ENCODE results near the gene BTRC. TPM values are rescaled to one million over a fixed set of nuclear protein-coding genes. Genes with fewer than 3 reads are reported as not detected.
A peak's percentile ranks its signal among the peaks of the same experiment; 100 is the strongest.
"Not testable (repeated sequence)": the region's sequence is repeated elsewhere in the genome, so short reads cannot be mapped to it uniquely, and the experiment has no call there.

The BTRC gene
- total and polyA plus RNA-seq, 5 experiments from 2014 or later = 7.9 to 23.8 (median 11.0) TPM

DNA sequence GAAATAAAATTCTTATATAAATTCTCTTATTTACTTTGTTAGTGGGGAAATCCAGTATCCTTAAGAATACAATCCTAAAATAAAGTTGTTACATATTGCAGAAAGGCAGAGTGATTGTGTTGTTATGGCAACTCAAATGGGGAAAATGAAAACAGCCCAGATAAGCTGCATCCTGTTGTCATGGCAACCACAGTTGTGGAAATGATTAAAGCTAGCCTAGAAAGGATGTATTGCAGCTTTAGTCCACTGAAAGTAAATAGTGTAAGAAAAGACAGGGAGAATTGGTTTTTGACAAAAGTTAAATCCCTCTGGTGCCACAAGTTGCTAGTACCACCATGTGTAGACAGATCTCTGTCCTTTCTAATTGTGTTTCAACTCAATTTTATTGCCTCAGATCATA is 43.2 kb downstream of the BTRC start:
- H3K27me3 Mint-ChIP-seq = no peaks in the 10 kb centered on the region
- H3K9me3 Mint-ChIP-seq = no peaks in the 10 kb centered on the region
- peak in 9 of 10 donors; percentile 1 to 73 (median 42) for DNase-seq
- H3K4me3 Mint-ChIP-seq = no peak overlapping the region
- POLR2A ChIA-PET = no interaction called here
- ATAC-seq = peak; percentile 83 to 91
- peak overlapping the region in 7 of 10 donors; percentile 27 to 77 (median 42) for H3K27ac Mint-ChIP-seq
- H3K36me3 Mint-ChIP-seq = peaks cover 0 to 8% (median 5%) of the 10 kb centered on the region in 3 donors
- peaks cover 14 to 42% (median 22%) of the 10 kb centered on the region in 4 donors for H3K4me1 Mint-ChIP-seq

DNA sequence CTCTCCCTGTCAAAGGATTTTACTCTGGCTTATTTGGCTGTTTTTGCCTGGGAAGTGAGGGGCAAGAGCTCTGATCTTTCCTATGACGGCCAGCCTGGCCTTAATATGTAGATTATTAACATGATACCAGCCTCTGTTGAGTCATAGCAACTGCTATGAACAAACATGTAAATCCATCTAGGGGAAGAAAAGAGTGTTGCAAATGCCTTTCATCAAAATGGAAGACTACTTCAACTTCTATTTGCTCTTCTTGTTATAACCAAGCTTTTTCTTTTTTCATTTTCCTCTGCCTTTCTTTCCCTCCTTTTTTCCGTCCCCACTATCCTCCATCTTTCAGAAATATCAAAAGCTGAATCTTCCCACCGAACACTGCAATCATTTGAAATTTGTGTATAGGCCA is 46.6 kb downstream of the BTRC start:
- H3K4me3 Mint-ChIP-seq = no peak overlapping the region
- DNase-seq = no peak
- H3K27me3 Mint-ChIP-seq = no peaks in the 10 kb centered on the region
- peaks cover 14 to 35% (median 24%) of the 10 kb centered on the region in 4 donors for H3K4me1 Mint-ChIP-seq
- H3K9me3 Mint-ChIP-seq = no peaks in the 10 kb centered on the region
- peak overlapping the region in 3 of 10 donors; percentile 10 to 55 (median 31) for H3K27ac Mint-ChIP-seq
- ATAC-seq = no peak
- peaks cover 0 to 8% (median 2%) of the 10 kb centered on the region in 3 donors for H3K36me3 Mint-ChIP-seq
- POLR2A ChIA-PET = no interaction called here

DNA sequence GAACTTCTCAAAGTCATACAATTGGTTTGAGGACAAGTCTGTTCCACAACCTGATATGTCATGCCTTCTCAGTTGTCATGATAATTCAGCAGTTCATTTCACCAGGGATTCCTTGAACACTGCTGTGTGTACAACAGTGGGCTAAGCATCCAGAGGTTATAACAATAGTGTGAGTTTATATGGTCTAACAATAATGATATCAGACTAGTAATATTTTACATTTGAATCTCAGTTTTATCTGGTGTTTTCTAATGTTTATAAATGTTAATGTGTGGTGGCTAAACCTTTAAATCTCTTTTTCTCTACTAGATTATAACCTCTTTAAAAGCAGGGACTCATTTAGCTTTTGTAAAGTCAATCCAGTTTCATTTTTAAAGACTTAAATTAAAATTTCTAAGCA is 48.7 kb downstream of the BTRC start:
- H3K36me3 Mint-ChIP-seq = peaks cover 0 to 13% (median 2%) of the 10 kb centered on the region in 3 donors
- POLR2A ChIA-PET = no interaction called here
- no peak overlapping the region for H3K27ac Mint-ChIP-seq
- H3K4me3 Mint-ChIP-seq = no peak overlapping the region
- H3K4me1 Mint-ChIP-seq = peaks cover 9 to 23% (median 13%) of the 10 kb centered on the region in 4 donors
- no peaks in the 10 kb centered on the region for H3K27me3 Mint-ChIP-seq
- ATAC-seq (no peak), DNase-seq (no peak)
- H3K9me3 Mint-ChIP-seq = no peaks in the 10 kb centered on the region

DNA sequence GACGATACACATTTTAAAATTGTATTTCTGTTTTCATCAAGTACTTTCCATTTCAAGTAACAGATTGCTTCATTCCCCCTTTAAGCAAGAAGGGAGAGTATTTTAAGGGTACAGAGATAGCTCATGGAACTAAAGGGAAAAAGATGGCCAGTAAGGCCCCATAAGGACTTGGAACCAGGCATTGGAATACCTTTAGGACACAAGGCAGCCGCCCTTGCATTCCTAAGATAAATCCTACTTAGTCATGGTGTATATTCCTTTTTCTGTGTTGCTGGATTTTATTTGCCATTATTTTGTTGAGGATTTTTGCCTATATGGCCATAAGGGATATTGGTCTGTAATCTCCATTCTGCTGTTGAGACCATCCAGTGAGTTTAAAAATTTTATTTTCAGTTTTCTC is 49.2 kb downstream of the BTRC start:
- DNase-seq = no peak
- H3K27ac Mint-ChIP-seq = no peak overlapping the region
- POLR2A ChIA-PET = no interaction called here
- no peaks in the 10 kb centered on the region for H3K9me3 Mint-ChIP-seq
- H3K4me1 Mint-ChIP-seq = peaks cover 7 to 21% (median 13%) of the 10 kb centered on the region in 4 donors
- H3K27me3 Mint-ChIP-seq = no peaks in the 10 kb centered on the region
- peaks cover 0 to 10% (median 2%) of the 10 kb centered on the region in 3 donors for H3K36me3 Mint-ChIP-seq
- ATAC-seq = no peak
- no peak overlapping the region for H3K4me3 Mint-ChIP-seq

DNA sequence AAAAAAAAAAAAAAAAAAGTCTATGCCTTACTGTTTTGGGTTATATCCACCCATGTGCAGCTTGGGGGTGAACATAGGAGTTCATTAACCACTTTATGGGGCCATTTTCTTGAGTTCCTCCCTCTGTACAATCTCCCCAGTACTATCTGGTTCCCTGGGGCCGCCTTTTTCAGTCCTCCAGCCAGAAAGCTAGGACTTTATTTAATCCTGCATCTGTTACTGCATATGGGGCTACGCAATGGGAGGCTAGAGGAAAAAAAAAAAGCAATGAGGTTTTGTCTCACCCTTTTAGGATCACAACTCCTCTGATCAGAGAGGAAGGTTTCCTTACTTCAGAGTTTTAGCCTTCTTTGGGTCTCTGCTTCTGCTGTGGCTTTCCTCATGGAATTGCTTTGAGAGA is 51.0 kb downstream of the BTRC start:
- Mint-ChIP-seq H3K4me3 (no peak overlapping the region), H3K27ac (peak overlapping the region in 1 of 10 donors; percentile 67), H3K4me1 (peaks cover 7 to 19% (median 13%) of the 10 kb centered on the region in 4 donors), H3K36me3 (peaks cover 10 to 24% (median 14%) of the 10 kb centered on the region in 3 donors), H3K9me3 (peaks cover 0 to 5% (median 0%) of the 10 kb centered on the region in 9 donors), H3K27me3 (no peaks in the 10 kb centered on the region)
- POLR2A ChIA-PET = interaction anchor here (0.7 kb wide), 1 partner anchor 145 kb away, joined by 4 read pairs; no protein-coding TSS in a partner anchor
- DNase-seq (no peak), ATAC-seq (no peak)

DNA sequence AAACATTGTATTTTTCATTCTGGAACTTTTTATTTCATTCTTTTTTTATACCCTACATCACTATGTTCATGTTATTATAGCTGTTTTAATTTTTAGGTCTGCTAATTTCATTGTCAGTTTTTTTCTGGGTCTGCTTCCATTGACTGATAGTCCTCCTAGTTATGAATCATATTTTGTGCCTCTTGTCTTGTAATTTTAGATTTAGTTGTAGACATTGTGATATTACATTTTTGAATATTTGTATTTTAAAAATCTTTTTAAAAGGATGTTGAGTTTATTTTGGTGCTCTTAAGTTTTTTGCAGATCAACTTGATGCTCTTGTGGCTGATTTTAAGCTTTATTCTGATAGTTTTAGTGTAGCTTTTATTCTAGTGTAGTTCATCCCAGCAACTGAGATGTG is 57.6 kb downstream of the BTRC start:
- DNase-seq = no peak
- Mint-ChIP-seq H3K4me3 (peak overlapping the region in 1 of 10 donors; percentile 20), H3K27me3 (no peaks in the 10 kb centered on the region), H3K9me3 (peaks cover 0 to 20% (median 11%) of the 10 kb centered on the region in 9 donors), H3K36me3 (peaks cover 22 to 40% (median 29%) of the 10 kb centered on the region in 3 donors), H3K27ac (no peak overlapping the region), H3K4me1 (peaks cover 5 to 7% (median 6%) of the 10 kb centered on the region in 4 donors)
- POLR2A ChIA-PET = no interaction called here
- ATAC-seq = no peak

DNA sequence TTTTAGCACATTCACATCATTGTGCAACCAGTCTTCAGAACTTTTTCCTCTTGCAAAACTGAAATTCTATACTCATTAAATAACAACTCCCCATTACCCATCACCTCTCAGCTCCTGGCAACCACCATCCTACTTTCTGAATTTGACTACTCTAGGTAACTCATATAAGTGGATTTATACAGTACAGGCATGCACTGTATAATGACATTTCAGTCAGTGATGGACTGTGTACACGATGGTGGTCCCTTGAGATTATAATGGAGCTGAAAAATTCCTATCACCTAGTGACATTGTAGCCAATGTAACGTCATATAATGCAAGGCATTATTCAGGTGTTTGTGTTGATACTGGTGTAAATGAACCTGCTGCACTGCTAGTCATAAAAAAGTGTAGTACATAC is 60.1 kb downstream of the BTRC start:
- Mint-ChIP-seq H3K36me3 (peaks cover 21 to 26% (median 24%) of the 10 kb centered on the region in 3 donors), H3K4me1 (peaks cover 5 to 7% (median 6%) of the 10 kb centered on the region in 4 donors), H3K9me3 (peaks cover 0 to 20% (median 11%) of the 10 kb centered on the region in 9 donors), H3K27ac (no peak overlapping the region), H3K27me3 (no peaks in the 10 kb centered on the region), H3K4me3 (no peak overlapping the region)
- ATAC-seq (no peak), DNase-seq (no peak)
- POLR2A ChIA-PET = no interaction called here

DNA sequence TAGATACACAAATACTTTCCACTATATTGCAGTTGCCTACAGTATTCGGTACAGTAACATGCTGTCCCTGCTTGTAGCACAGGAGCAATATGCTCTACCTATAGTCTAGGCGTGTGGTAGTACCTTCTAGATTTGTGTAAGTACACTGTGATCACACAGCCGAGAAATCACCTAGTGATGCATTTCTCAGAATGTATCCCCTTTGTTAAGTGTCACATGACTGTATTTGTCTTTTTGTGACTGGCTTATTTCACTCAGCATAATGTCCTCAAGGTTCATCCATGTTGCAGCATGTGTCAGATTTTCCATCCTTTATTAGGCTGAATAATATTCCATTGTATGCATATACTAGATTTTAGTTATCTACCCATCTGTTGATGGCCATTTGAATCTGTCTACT is 61.9 kb downstream of the BTRC start:
- ATAC-seq (no peak), DNase-seq (no peak)
- H3K27ac Mint-ChIP-seq = no peak overlapping the region
- H3K9me3 Mint-ChIP-seq = peaks cover 0 to 17% (median 11%) of the 10 kb centered on the region in 9 donors
- peaks cover 9 to 12% (median 11%) of the 10 kb centered on the region in 3 donors for H3K36me3 Mint-ChIP-seq
- peaks cover 7 to 16% (median 12%) of the 10 kb centered on the region in 4 donors for H3K4me1 Mint-ChIP-seq
- no peak overlapping the region for H3K4me3 Mint-ChIP-seq
- POLR2A ChIA-PET = no interaction called here
- no peaks in the 10 kb centered on the region for H3K27me3 Mint-ChIP-seq

DNA sequence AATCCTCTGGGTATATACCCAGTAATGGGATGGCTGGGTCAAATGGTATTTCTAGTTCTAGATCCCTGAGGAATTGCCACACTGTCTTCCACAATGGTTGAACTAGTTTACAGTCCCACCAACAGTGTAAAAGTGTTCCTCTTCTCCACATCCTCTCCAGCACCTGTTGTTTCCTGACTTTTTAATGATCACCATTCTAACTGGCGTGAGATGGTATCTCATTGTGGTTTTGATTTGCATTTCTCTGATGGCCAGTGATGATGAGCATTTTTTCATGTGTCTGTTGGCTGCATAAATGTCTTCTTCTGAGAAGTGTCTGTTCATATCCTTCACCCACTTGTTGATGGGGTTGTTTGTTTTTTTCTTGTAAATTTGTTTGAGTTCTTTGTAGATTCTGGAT is 68.0 kb downstream of the BTRC start:
- H3K9me3 Mint-ChIP-seq, H3K4me3 Mint-ChIP-seq, H3K36me3 Mint-ChIP-seq, H3K27ac Mint-ChIP-seq, DNase-seq, H3K27me3 Mint-ChIP-seq, ATAC-seq, POLR2A ChIA-PET: not testable (repeated sequence)
- peaks cover 13 to 32% (median 15%) of the 10 kb centered on the region in 4 donors for H3K4me1 Mint-ChIP-seq

DNA sequence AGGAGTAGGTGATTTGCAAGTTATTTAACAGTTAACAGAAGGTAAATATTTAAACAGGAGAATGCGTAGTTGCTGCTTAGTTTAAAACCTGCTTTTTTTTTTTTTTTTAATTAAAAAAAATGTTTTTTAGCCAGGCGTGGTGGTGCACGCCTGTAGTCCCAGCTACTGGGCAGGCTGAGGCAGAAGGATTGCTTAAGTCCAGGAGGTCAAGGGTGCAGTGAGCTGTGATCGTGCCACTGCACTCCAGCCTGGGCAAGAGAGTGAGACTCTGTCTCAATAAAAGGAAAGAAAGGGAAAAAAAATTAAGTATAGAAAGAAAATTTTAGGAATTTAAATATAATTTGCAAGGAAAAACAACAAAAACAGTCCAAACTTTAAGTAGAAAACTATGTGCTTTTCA is 71.6 kb downstream of the BTRC start:
- Mint-ChIP-seq H3K4me1 (peaks cover 12 to 44% (median 17%) of the 10 kb centered on the region in 4 donors), H3K9me3 (no peaks in the 10 kb centered on the region), H3K27me3 (no peaks in the 10 kb centered on the region), H3K4me3 (no peak overlapping the region), H3K27ac (no peak overlapping the region), H3K36me3 (peaks cover 0 to 9% (median 7%) of the 10 kb centered on the region in 3 donors)
- POLR2A ChIA-PET = no interaction called here
- DNase-seq = no peak
- no peak for ATAC-seq

DNA sequence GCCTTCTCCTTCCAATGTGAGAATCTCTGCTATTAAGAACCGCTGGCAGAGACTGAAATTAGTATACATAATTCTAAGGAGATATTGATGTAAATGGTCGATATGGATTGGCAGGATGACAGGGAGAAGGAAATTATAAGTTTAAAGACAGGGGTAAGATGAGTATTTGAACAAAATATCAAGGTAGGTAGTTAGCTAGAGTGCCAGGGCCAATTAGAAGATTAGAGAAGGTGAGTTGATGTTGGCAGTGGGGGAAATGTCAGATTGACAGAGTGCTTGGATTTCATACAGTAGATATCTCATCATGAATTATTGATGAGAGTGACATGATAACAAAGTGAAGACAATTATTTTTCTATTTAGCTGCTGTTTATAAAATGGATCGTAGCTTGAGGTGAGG is 74.1 kb downstream of the BTRC start:
- Mint-ChIP-seq H3K27ac (no peak overlapping the region), H3K27me3 (no peaks in the 10 kb centered on the region), H3K4me1 (peaks cover 5 to 36% (median 10%) of the 10 kb centered on the region in 4 donors), H3K36me3 (peaks cover 0 to 19% (median 4%) of the 10 kb centered on the region in 3 donors), H3K4me3 (no peak overlapping the region), H3K9me3 (no peaks in the 10 kb centered on the region)
- ATAC-seq (no peak), DNase-seq (no peak)
- POLR2A ChIA-PET = no interaction called here

DNA sequence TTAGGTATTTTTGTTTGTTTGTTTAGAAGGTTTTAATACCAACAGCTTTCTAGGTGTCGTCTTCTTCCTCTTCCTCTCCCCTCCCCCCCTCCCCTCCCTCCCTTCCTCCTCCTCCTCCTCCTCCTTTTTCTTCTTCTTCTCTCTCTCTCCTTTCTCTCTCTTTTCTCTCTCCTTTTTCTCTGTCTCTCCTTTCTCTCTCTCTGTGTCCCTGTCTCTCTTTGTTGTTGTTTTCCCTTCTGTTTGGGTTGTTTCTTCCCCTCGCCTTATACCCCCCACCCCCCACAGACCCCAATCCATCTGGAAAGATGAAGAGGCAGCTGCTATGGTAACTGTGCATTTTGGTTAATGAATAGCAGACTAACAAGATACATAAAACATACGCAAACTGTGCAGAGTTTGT is 75.5 kb downstream of the BTRC start:
- H3K4me1 Mint-ChIP-seq = peaks cover 2 to 33% (median 9%) of the 10 kb centered on the region in 4 donors
- POLR2A ChIA-PET = no interaction called here
- no peaks in the 10 kb centered on the region for H3K27me3 Mint-ChIP-seq
- DNase-seq (no peak), ATAC-seq (no peak)
- peaks cover 0 to 22% (median 4%) of the 10 kb centered on the region in 3 donors for H3K36me3 Mint-ChIP-seq
- H3K4me3 Mint-ChIP-seq = no peak overlapping the region
- peak overlapping the region in 1 of 10 donors; percentile 46 for H3K27ac Mint-ChIP-seq
- no peaks in the 10 kb centered on the region for H3K9me3 Mint-ChIP-seq

DNA sequence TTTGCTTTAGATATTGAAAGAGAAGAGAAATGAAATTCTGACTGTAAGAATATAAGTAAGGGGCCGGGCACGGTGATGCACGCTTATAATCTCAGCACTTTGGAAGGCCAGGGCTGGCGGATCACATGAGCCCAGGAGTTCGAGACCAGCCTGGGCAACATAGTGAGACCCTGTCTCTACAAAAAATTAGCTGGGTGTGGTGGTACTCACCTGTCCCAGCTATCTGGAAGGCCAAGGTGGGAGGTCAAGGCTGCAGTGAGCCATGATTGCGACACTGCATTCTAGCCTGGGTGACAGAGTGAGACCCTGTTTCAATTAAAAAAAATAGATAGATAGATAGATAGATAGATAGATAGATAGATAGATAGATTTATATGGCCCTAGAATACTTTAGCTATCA is 82.3 kb downstream of the BTRC start:
- Mint-ChIP-seq H3K9me3 (no peaks in the 10 kb centered on the region), H3K4me1 (peaks cover 0 to 7% (median 3%) of the 10 kb centered on the region in 4 donors), H3K36me3 (peaks cover 0 to 23% (median 0%) of the 10 kb centered on the region in 3 donors), H3K27me3 (no peaks in the 10 kb centered on the region), H3K4me3 (no peak overlapping the region), H3K27ac (no peak overlapping the region)
- POLR2A ChIA-PET = interaction anchor here (0.6 kb wide), 1 partner anchor 674 kb away, joined by 3 read pairs; no protein-coding TSS in a partner anchor
- ATAC-seq = no peak
- no peak for DNase-seq

DNA sequence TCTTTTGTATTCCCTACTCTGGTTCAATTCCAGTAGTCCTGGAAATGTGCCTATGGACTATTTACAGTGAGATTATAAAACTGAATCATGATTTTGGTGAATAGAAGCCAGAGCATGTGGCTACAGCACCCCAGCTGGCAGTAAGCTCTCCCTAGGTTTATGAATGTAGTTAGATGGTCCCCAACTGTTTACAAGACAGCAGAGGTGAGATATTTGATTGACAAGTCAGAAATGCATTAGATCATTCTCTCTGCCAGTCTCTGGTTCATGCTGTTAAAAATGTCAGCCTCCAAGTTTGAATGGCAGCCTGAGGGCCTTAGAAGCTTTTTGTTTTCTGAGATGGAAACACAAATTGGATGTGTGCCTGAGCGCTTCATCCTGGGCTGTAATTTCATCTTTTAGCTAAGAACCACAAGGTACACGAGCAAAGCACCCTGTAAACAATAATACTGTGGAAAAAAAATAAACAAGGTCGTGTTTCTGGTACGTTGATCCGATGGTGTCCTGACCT is 85.0 kb downstream of the BTRC start:
- H3K27ac Mint-ChIP-seq = no peak overlapping the region
- no peaks in the 10 kb centered on the region for H3K9me3 Mint-ChIP-seq
- H3K4me3 Mint-ChIP-seq = no peak overlapping the region
- no peak for DNase-seq
- peaks cover 0 to 18% (median 0%) of the 10 kb centered on the region in 3 donors for H3K36me3 Mint-ChIP-seq
- no peaks in the 10 kb centered on the region for H3K27me3 Mint-ChIP-seq
- no peak for ATAC-seq
- H3K4me1 Mint-ChIP-seq = peaks cover 1 to 8% (median 7%) of the 10 kb centered on the region in 4 donors
- POLR2A ChIA-PET = no interaction called here

Measured in naive thymus-derived CD8-positive, alpha-beta T cell (primary cell).